HFFc6 (cell line): ENCODE measurements around the gene SIL1. TPM values are rescaled to one million over a fixed set of nuclear protein-coding genes. Genes with fewer than 3 reads are reported as not detected.
"Not testable (repeated sequence)": the region's sequence is repeated elsewhere in the genome, so short reads cannot be mapped to it uniquely, and the experiment has no call there.

ENCODE experiments used
- DNase-seq: peaks from one replicate; pipeline ENCODE4 v3.0.0-alpha.2; 2018
- H3K27ac Mint-ChIP-seq: 2 replicates; pipeline ENCODE4 v1.8.0; 2020; ENCODE audit warnings: mild to moderate bottlenecking, mixed read lengths
- H3K27me3 Mint-ChIP-seq: 2 replicates; pipeline ENCODE4 v1.8.0; 2021; ENCODE audit warnings: mild to moderate bottlenecking, moderate library complexity, mixed read lengths; ENCODE audit not compliant: insufficient read depth
- H3K36me3 Mint-ChIP-seq: 2 replicates; pipeline ENCODE4 v1.8.0; 2021; ENCODE audit warnings: low read depth, mixed read lengths
- H3K4me1 Mint-ChIP-seq: 2 replicates; pipeline ENCODE4 v1.8.0; 2020; ENCODE audit warnings: low read depth, mixed read lengths
- H3K4me3 Mint-ChIP-seq: 2 replicates; pipeline ENCODE4 v1.8.0; 2020; ENCODE audit warnings: mild to moderate bottlenecking, moderate library complexity, mixed read lengths
- H3K9me3 Mint-ChIP-seq: 2 replicates; pipeline ENCODE4 v1.8.0; 2020; ENCODE audit warnings: mild to moderate bottlenecking, mixed read lengths
- CTCF ChIP-seq: fragments of 200-600 bp; sonication (generic); IDR thresholded peaks from 2 replicates; pipeline ENCODE4 v1.5.0; 2021; ENCODE audit warnings: antibody characterized with exemption, mild to moderate bottlenecking
- total RNA-seq, 6 experiments: library from RNA; stranded (reverse); fragmentation: NEBNext Ultra II Directional; extraction: Animal tissue kit (Norgen Biotek cat#: 25700); gene quantifications; 2 replicates in 1 of 6; 3 replicates in 5 of 6; pipeline ENCODE4 v1.2.3, GENCODE V29; 2021

The SIL1 gene
- total RNA-seq, 6 experiments from 2014 or later = 64.7 to 84.7 (median 78.7) TPM

GRCh38 chr5:139222346-139222745 is 24.2 kb upstream of the SIL1 start:
- Mint-ChIP-seq H3K4me1 (no peaks in the 10 kb centered on the region), H3K36me3 (no peaks in the 10 kb centered on the region), H3K27ac (no peak overlapping the region), H3K4me3 (no peak overlapping the region), H3K27me3 (peaks cover 3% of the 10 kb centered on the region), H3K9me3 (no peaks in the 10 kb centered on the region)
- TF ChIP-seq CTCF = no peak
- DNase-seq = no peak

- DNase-seq, H3K9me3 Mint-ChIP-seq, H3K27me3 Mint-ChIP-seq, H3K4me3 Mint-ChIP-seq, H3K36me3 Mint-ChIP-seq, H3K4me1 Mint-ChIP-seq, H3K27ac Mint-ChIP-seq: not testable (repeated sequence)
Observed at GRCh38 chr5:139218038-139218437, 19.9 kb upstream of the SIL1 start.

GRCh38 chr5:139215107-139215975 is 17.2 kb upstream of the SIL1 start:
- TF ChIP-seq CTCF = no peak
- no peak for DNase-seq
- Mint-ChIP-seq H3K27ac (no peak overlapping the region), H3K9me3 (no peaks in the 10 kb centered on the region), H3K4me1 (0 out of 2 replicates have a peak, but pooled peaks cover 5% of the 10 kb centered on the region), H3K27me3 (peaks cover 9% of the 10 kb centered on the region), H3K36me3 (no peaks in the 10 kb centered on the region), H3K4me3 (no peak overlapping the region)

GRCh38 chr5:139214646-139215045 is 16.5 kb upstream of the SIL1 start:
- 0 out of 2 replicates have a peak, but pooled peaks cover 5% of the 10 kb centered on the region for H3K4me1 Mint-ChIP-seq
- H3K27me3 Mint-ChIP-seq = peaks cover 11% of the 10 kb centered on the region
- no peaks in the 10 kb centered on the region for H3K9me3 Mint-ChIP-seq
- no peak for TF ChIP-seq CTCF
- no peaks in the 10 kb centered on the region for H3K36me3 Mint-ChIP-seq
- DNase-seq = no peak
- no peak overlapping the region for H3K4me3 Mint-ChIP-seq
- H3K27ac Mint-ChIP-seq = no peak overlapping the region

GRCh38 chr5:139212906-139213305 is 14.7 kb upstream of the SIL1 start:
- Mint-ChIP-seq H3K36me3 (no peaks in the 10 kb centered on the region), H3K27me3 (peaks cover 11% of the 10 kb centered on the region)
- no peak for TF ChIP-seq CTCF

GRCh38 chr5:139212486-139212885 is 14.3 kb upstream of the SIL1 start:
- DNase-seq = no peak
- H3K27me3 Mint-ChIP-seq = peaks cover 11% of the 10 kb centered on the region
- 0 out of 2 replicates have a peak, but pooled peaks cover 5% of the 10 kb centered on the region for H3K4me1 Mint-ChIP-seq
- no peak for TF ChIP-seq CTCF
- no peaks in the 10 kb centered on the region for H3K9me3 Mint-ChIP-seq
- H3K27ac Mint-ChIP-seq = no peak overlapping the region
- H3K36me3 Mint-ChIP-seq = no peaks in the 10 kb centered on the region
- H3K4me3 Mint-ChIP-seq = no peak overlapping the region

More at GRCh38 chr5:139212906-139213305, 14.7 kb upstream of the SIL1 start:
- H3K9me3 Mint-ChIP-seq = no peaks in the 10 kb centered on the region
- no peak overlapping the region for H3K4me3 Mint-ChIP-seq
- DNase-seq = no peak
- no peak overlapping the region for H3K27ac Mint-ChIP-seq
- H3K4me1 Mint-ChIP-seq = 0 out of 2 replicates have a peak, but pooled peaks cover 5% of the 10 kb centered on the region
